Kidney glomerular epithelial cell (primary cell): ENCODE data around the gene MAN1A1.

Experiments
- DNase-seq: peaks from one replicate; lab custom pipeline; 2025; lab: John Stamatoyannopoulos, UW

MAN1A1 gene

GRCh38 chr6:119269266-119270103 is 80.1 kb downstream of the MAN1A1 start:
- no peak for DNase-seq

GRCh38 chr6:119267126-119267905 is 82.2 kb downstream of the MAN1A1 start:
- DNase-seq, result no peak

GRCh38 chr6:119264854-119265397 is 84.6 kb downstream of the MAN1A1 start:
- DNase-seq, result no peak

GRCh38 chr6:119262612-119263011 is 86.9 kb downstream of the MAN1A1 start:
- DNase-seq, result no peak

DNA sequence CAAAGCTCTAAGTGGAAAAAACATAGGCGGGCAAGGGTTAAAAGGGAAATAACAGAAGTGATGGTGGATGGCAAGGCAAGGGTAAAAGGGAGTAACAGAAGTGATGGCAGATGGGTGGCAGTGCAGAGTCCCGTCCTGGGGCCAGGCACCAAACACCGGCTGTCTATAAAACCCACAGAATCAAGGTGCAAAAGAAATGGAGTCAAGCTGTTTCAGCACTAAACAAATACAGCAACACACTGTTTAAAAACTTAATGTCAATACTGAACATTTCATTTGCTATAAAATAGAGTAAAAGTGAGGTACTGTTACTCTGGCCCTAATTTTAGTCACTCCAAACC is 87.6 kb downstream of the MAN1A1 start:
- no peak for DNase-seq

DNA sequence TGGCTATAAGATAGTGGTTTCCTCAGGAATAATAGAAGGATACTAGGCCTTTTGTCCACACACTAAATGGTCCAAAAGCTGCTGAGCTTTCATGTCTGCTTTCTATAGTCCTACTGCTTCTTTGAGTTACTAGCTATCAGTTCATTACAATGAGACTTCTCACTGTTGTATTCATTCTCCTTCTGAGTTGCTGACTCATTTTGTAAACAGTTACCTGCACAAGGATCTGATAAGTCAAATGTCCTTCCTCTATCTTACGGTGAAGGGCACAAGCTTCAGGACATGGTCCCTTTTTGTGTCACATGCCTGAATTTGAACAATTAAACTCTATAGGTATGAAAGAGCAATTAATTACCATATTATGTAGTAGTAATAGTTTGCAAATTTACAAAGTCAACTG is 90.5 kb downstream of the MAN1A1 start:
- no peak for DNase-seq

DNA sequence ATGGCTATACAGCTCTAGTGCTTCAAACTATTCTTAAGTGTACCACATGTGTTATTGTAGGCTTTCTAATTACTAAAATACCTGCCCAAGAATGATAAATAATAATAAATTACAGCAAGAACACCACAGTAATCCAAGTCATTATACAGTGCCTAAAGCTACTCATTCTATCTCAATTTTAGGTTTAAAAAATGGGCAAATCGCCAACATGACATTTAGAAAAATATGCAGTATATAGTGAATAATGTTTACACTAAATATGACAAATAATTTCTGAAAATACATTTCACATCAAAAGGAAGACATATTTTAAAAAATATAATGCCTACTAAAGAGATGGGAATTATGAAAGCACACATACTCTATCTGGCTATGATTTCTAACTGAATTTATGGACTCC is 91.8 kb downstream of the MAN1A1 start:
- DNase-seq, result no peak

GRCh38 chr6:119256978-119257462 is 92.5 kb downstream of the MAN1A1 start:
- DNase-seq, result no peak

- no peak for DNase-seq
Measured at GRCh38 chr6:119256392-119256791, 93.2 kb downstream of the MAN1A1 start.

DNA sequence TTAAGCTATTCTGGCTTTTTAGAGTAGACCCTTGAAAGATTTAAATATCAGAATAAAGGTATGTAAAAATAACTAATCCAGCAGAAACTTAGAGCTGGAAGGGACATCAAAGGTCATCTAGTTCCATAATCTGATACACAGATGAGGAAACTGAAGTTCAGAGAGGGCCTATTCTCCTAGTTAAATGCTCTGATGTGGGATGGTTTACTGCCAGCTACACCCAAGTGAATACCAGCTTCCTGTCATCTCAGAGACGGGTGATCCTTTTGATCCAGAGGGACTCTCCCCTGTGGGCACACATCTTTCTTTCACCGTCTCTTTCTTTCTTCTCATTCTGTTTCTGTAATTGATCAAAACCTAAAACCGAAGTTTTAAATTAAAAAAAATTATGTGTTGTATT is 94.1 kb downstream of the MAN1A1 start:
- no peak for DNase-seq

- DNase-seq, result no peak
Measured at GRCh38 chr6:119250036-119250435, 99.5 kb downstream of the MAN1A1 start.

- DNase-seq, result no peak
Measured at GRCh38 chr6:119249319-119249718, 100.2 kb downstream of the MAN1A1 start.

DNA sequence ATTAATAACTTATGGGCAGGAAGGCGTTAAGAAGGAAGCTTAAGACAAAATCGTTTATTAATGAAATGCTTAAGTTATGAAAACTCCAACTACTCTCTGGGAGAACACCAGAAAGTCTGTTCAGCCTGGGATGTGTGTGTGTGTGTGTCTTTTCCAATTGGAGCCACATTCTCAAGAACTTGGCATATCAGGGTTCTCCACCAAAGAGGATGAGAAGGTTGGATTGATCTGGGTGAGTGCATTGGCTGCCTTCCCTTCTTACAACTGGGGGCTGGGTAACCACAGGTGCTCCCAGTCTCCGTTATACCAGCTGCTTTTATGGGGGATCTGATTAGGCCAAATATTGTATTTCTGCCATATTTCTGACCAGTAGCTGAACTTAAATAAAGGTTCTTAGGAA is 102.1 kb downstream of the MAN1A1 start:
- no peak for DNase-seq

GRCh38 chr6:119243657-119244056 is 105.9 kb downstream of the MAN1A1 start:
- DNase-seq, result no peak

- no peak for DNase-seq
Measured at GRCh38 chr6:119243037-119243436, 106.5 kb downstream of the MAN1A1 start.

DNA sequence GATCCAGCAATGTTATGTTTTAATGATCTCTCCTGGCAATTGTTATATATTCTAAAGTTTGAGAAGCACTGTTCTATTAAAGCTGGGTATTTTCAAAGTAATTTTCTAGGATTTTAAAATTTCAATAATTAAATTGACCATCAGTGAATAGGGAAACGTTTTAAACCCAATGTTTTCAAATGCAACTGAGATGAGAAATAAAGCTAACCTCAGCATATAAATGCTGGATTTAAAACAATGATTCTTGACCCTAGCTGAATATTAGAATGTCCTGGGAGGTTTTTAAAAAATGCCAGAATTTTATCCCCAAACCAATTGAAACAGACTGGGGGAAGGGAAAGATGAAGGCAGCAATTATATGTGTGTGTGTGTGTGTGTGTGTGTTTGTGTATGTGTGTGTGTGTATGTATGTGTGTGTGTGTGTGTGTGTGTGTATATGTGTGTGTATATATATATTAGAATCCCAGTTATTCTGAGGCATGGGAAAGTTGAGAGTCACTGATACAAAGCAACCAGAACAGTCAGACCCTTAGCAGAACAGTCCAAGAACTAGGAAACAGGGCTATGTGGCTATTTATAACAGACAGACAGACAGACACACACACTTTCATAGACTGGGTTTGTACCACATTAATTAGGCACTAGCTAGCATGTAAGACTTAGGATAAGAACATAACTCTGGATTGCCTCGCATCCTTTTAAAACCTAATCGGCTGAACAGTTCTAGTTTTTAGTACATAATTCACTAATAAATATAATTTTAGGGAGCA is 107.8 kb downstream of the MAN1A1 start:
- DNase-seq, result no peak

- DNase-seq, result peak; percentile 14
Measured at GRCh38 chr6:119241111-119241465, 108.5 kb downstream of the MAN1A1 start.

- DNase-seq, result peak; percentile 51
Measured at GRCh38 chr6:119240257-119241110, 109.1 kb downstream of the MAN1A1 start.

GRCh38 chr6:119237177-119237715 is 112.3 kb downstream of the MAN1A1 start:
- no peak for DNase-seq

DNA sequence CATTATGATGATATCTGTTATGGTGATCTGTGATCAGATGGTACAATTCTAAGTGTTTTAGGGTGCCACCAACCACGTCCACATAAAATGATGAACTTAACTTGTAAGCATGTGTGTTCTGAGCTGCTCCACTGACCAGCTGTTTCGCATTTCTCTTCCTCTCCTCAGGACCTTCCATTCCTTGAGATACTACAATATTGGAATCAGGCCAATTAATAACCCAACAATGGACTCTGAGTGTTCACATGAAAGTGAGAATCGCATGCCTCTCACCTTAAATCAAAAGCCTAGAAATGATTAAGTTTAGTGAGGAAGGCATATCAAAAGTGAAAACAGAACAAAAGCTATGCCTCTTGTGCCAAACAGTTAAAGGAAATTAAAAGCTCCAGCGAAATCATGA is 114.6 kb downstream of the MAN1A1 start:
- no peak for DNase-seq

GRCh38 chr6:119234457-119234856 is 115.1 kb downstream of the MAN1A1 start:
- DNase-seq, result no peak
